CD4-positive, alpha-beta T cell (primary cell): Measurements from ENCODE around the gene KIF14. TPM values are rescaled to one million over a fixed set of nuclear protein-coding genes. Genes with fewer than 3 reads are reported as not detected.

ENCODE experiments used
- ATAC-seq: fragments of 200-7000 bp; cut with Tn5 transposase; one replicate; pipeline ENCODE4 v1.10.0; 2022; ENCODE audit warnings: mild to moderate bottlenecking; ENCODE audit not compliant: poor library complexity
- CTCF ChIA-PET: fragments of 350-600 bp; sonication (Branson Sonifier 250); formaldehyde crosslinking; loops from one replicate; lab custom pipeline; 2021; ENCODE audit warnings: antibody characterized with exemption, inconsistent platforms; lab: Charles Lee
- POLR2A ChIA-PET: fragments of 350-600 bp; sonication (Branson Sonifier 250); formaldehyde crosslinking; loops from one replicate; lab custom pipeline; 2021; ENCODE audit warnings: antibody characterized with exemption, inconsistent platforms; lab: Charles Lee
- DNase-seq, 14 experiments: peaks; one replicate each; pipeline ENCODE4 v3.0.0-alpha.2; 2013 to 2020; ENCODE audit warnings: mixed read lengths in 2 of 14
- H3K27ac ChIP-seq, 2 donors: one replicate each; pipeline versions ENCODE4 v1.5.1 to v1.7.0; 2013; ENCODE audit warnings: low read length in 2 of 2, low read depth in 1 of 2, mild to moderate bottlenecking in 1 of 2
- H3K27me3 ChIP-seq, 2 experiments: 1 replicate in 1 of 2; 2 replicates in 1 of 2; pipeline versions ENCODE4 v1.6.1 to v1.7.0; 2013; ENCODE audit warnings: low read length in 2 of 2, control low read depth in 1 of 2, mild to moderate bottlenecking in 1 of 2, moderate library complexity in 1 of 2; ENCODE audit not compliant: insufficient read depth in 2 of 2, control insufficient read depth in 1 of 2
- H3K36me3 ChIP-seq: one replicate; pipeline ENCODE4 v1.6.1; 2013; ENCODE audit warnings: low read length, control low read depth; ENCODE audit not compliant: insufficient read depth
- H3K4me1 ChIP-seq: one replicate; pipeline ENCODE4 v1.6.1; 2013; ENCODE audit warnings: low read length, control low read depth; ENCODE audit not compliant: insufficient read depth
- H3K4me3 ChIP-seq: one replicate; pipeline ENCODE4 v1.5.1; 2013; ENCODE audit warnings: mild to moderate bottlenecking, low read length, moderate library complexity
- H3K9me3 ChIP-seq, 2 experiments: 1 replicate in 1 of 2; 2 replicates in 1 of 2; pipeline versions ENCODE4 v1.6.1 to v1.7.0; 2013; ENCODE audit warnings: low read length in 2 of 2, mild to moderate bottlenecking in 2 of 2, control low read depth in 1 of 2, moderate library complexity in 1 of 2; ENCODE audit not compliant: control insufficient read depth in 1 of 2, insufficient read depth in 1 of 2
- H3K27ac Mint-ChIP-seq: one replicate; pipeline ENCODE4 v1.8.0; 2020; ENCODE audit warnings: mixed read lengths
- H3K27me3 Mint-ChIP-seq: one replicate; pipeline ENCODE4 v1.8.0; 2021; ENCODE audit warnings: mixed read lengths
- H3K36me3 Mint-ChIP-seq: one replicate; pipeline ENCODE4 v1.8.0; 2021; ENCODE audit warnings: low read depth, mixed read lengths
- H3K4me1 Mint-ChIP-seq: one replicate; pipeline ENCODE4 v1.8.0; 2021; ENCODE audit warnings: low read depth, mixed read lengths
- H3K4me3 Mint-ChIP-seq: one replicate; pipeline ENCODE4 v1.8.0; 2020; ENCODE audit warnings: mild to moderate bottlenecking, mixed read lengths
- H3K9me3 Mint-ChIP-seq: one replicate; pipeline ENCODE4 v1.8.0; 2020; ENCODE audit warnings: mixed read lengths
- intact Hi-C, 2 experiments: fragments of 100-400 bp; cut with DNase I in 1 of 2; cut with micrococcal nuclease in 1 of 2; formaldehyde crosslinking; loops; one replicate each; pipeline versions ENCODE4 v1.15.1 to v1.9.0; 2023 to 2025; cut with DNase I, micrococcal nuclease
- total RNA-seq, 174 experiments: library from RNA in 2 of 174; stranded (reverse) in 2 of 174; gene quantifications; one replicate each; pipeline ENCODE4 v1.2.3 and lab custom pipeline; 2021 to 2026
- TF ChIP-seq, protein P1 (sequence below): fragments of 200-600 bp; IDR thresholded peaks from one replicate; pipeline ENCODE4 v1.8.0; 2022; ENCODE audit warnings: antibody characterized with exemption, mild to moderate bottlenecking

The KIF14 gene
- total RNA-seq, 2 experiments from 2014 or later: 0.11 TPM

DNA sequence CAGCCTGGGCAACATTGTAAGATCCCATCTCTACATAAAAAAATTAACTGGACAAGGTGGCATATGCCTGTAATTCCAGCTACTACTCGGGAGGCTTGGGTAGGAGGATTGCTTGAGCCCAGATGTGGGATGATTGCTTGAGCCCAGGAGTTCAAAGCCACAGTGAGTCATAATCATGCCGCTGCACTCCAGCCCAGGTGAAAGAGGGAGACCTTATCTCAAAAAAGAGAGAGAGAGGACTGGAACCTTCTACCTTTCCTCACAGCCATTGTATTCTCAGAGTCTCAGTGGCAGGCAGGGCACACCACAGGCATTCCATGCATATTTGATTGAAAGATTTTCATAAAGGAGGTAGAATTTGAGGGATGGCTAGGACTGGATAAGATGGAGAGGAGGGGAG is 78.4 kb downstream of the KIF14 start:
- H3K4me3 ChIP-seq: no peak overlapping the region
- H3K4me1 Mint-ChIP-seq: peaks cover 10% of the 10 kb centered on the region

GRCh38 chr1:200540281-200540680 is 80.3 kb downstream of the KIF14 start:
- ATAC-seq (no peak), DNase-seq (no peak)
- ChIA-PET CTCF (no interaction called here), POLR2A (no interaction called here)
- no peaks in the 10 kb centered on the region for H3K36me3 ChIP-seq
- no peak overlapping the region for H3K27ac ChIP-seq
- no peaks in the 10 kb centered on the region for H3K27me3 ChIP-seq
- peaks cover 2% of the 10 kb centered on the region for H3K9me3 Mint-ChIP-seq
- H3K27me3 Mint-ChIP-seq: no peaks in the 10 kb centered on the region
- peaks cover 0 to 4% of the 10 kb centered on the region in 2 experiments for H3K9me3 ChIP-seq
- no peak overlapping the region for H3K27ac Mint-ChIP-seq
- TF ChIP-seq, protein P1, sequence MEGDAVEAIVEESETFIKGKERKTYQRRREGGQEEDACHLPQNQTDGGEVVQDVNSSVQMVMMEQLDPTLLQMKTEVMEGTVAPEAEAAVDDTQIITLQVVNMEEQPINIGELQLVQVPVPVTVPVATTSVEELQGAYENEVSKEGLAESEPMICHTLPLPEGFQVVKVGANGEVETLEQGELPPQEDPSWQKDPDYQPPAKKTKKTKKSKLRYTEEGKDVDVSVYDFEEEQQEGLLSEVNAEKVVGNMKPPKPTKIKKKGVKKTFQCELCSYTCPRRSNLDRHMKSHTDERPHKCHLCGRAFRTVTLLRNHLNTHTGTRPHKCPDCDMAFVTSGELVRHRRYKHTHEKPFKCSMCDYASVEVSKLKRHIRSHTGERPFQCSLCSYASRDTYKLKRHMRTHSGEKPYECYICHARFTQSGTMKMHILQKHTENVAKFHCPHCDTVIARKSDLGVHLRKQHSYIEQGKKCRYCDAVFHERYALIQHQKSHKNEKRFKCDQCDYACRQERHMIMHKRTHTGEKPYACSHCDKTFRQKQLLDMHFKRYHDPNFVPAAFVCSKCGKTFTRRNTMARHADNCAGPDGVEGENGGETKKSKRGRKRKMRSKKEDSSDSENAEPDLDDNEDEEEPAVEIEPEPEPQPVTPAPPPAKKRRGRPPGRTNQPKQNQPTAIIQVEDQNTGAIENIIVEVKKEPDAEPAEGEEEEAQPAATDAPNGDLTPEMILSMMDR: no peak
- no peak overlapping the region for H3K4me3 ChIP-seq
- H3K36me3 Mint-ChIP-seq: no peaks in the 10 kb centered on the region
- H3K4me1 ChIP-seq: no peaks in the 10 kb centered on the region
- H3K4me1 Mint-ChIP-seq: no peaks in the 10 kb centered on the region
- intact Hi-C loops: no loop called here
- no peak overlapping the region for H3K4me3 Mint-ChIP-seq

More for the DNA sequence above, 78.4 kb downstream of the KIF14 start:
- no peaks in the 10 kb centered on the region for H3K27me3 Mint-ChIP-seq
- ChIA-PET CTCF (no interaction called here), POLR2A (no interaction called here)
- no peak overlapping the region for H3K27ac ChIP-seq
- H3K36me3 ChIP-seq: no peaks in the 10 kb centered on the region
- H3K27ac Mint-ChIP-seq: no peak overlapping the region
- H3K27me3 ChIP-seq: no peaks in the 10 kb centered on the region
- ATAC-seq: no peak
- peaks cover 0 to 4% of the 10 kb centered on the region in 2 experiments for H3K9me3 ChIP-seq
- no peaks in the 10 kb centered on the region for H3K4me1 ChIP-seq
- no peak for DNase-seq
- H3K36me3 Mint-ChIP-seq: no peaks in the 10 kb centered on the region
- TF ChIP-seq, protein P1: no peak
- H3K4me3 Mint-ChIP-seq: no peak overlapping the region
- intact Hi-C loops: no loop called here
- H3K9me3 Mint-ChIP-seq: peaks cover 2% of the 10 kb centered on the region

GRCh38 chr1:200538179-200538578 is 82.4 kb downstream of the KIF14 start:
- Mint-ChIP-seq H3K4me3 (no peak overlapping the region), H3K36me3 (no peaks in the 10 kb centered on the region), H3K9me3 (peaks cover 2% of the 10 kb centered on the region), H3K27ac (no peak overlapping the region), H3K4me1 (peaks cover 3% of the 10 kb centered on the region), H3K27me3 (no peaks in the 10 kb centered on the region)
- ChIA-PET CTCF (no interaction called here), POLR2A (no interaction called here)
- Histone ChIP-seq H3K9me3 (peaks cover 0 to 4% of the 10 kb centered on the region in 2 experiments), H3K4me1 (no peaks in the 10 kb centered on the region), H3K27me3 (no peaks in the 10 kb centered on the region), H3K36me3 (no peaks in the 10 kb centered on the region), H3K27ac (no peak overlapping the region), H3K4me3 (no peak overlapping the region)
- DNase-seq (no peak), ATAC-seq (no peak)
- intact Hi-C loops: no loop called here
- TF ChIP-seq, protein P1: no peak
